Hepatocyte (in vitro differentiated cells): ENCODE data around the gene TBPL1.

Source experiments
- CTCF ChIP-seq: fragments of 200-600 bp; sonication (generic); IDR thresholded peaks from 2 replicates; pipeline ENCODE4 v1.5.1; 2016; ENCODE audit warnings: antibody characterized with exemption, mild to moderate bottlenecking; ENCODE audit not compliant: poor library complexity
- EZH2 ChIP-seq: fragments of 200-600 bp; sonication (generic); IDR thresholded peaks from 2 replicates; pipeline ENCODE4 v1.6.1; 2016; ENCODE audit warnings: antibody characterized with exemption, mild to moderate bottlenecking, borderline replicate concordance

DNA sequence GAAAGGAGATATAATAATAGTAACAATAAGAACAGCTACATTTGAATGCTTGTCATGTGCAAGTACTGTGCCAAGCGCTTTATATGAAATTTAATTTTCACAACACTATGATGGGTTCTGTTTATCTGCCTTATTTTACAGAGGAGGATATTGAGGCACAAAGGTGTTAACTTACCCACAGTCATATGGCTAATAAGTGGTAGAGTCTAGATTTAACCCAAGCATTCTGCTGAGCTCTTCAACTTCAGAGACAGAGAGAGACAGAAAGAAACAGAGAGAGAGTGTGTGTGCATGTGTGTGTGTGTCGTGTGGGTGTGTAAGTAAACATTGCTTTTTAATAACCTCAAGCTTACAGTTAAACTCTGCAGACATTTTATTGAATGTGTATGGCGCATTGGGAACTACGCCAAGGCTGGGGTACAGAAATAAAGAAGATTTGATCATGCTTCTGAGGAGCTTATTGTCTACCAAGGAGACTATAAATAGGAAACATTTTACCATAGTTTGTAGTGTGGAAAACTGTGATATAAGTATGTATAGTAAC is 12.9 kb downstream of the TBPL1 start:
- no peak for TF ChIP-seq CTCF
- no peak for TF ChIP-seq EZH2
